T-helper 2 cell treated with Interferon-gamma antibody and Interleukin-4, amounts not matched to agents 5 μg/mL and 100 μg/mL, for 36 hours (primary cell): ENCODE data around the gene BPI.
"Not testable (repeated sequence)": the region's sequence is repeated elsewhere in the genome, so short reads cannot be mapped to it uniquely, and the experiment has no call there.

Source experiments
- DNase-seq: peaks from one replicate; pipeline ENCODE4 v3.0.0; 2021; ENCODE audit warnings: low spot score
- H3K27ac Mint-ChIP-seq: one replicate; pipeline ENCODE4 v1.8.0; 2021; ENCODE audit warnings: mild to moderate bottlenecking, mixed read lengths
- H3K27me3 Mint-ChIP-seq: one replicate; pipeline ENCODE4 v1.8.0; 2021; ENCODE audit warnings: low read depth, mixed read lengths
- H3K36me3 Mint-ChIP-seq: one replicate; pipeline ENCODE4 v1.8.0; 2021; ENCODE audit warnings: low read depth, mixed read lengths
- H3K4me1 Mint-ChIP-seq: one replicate; pipeline ENCODE4 v1.8.0; 2021; ENCODE audit warnings: low read depth, mixed read lengths
- H3K4me3 Mint-ChIP-seq: one replicate; pipeline ENCODE4 v1.8.0; 2022; ENCODE audit warnings: mild to moderate bottlenecking, moderate library complexity, mixed read lengths
- H3K9me3 Mint-ChIP-seq: one replicate; pipeline ENCODE4 v1.8.0; 2021; ENCODE audit warnings: mixed read lengths

BPI gene

GRCh38 chr20:38321959-38322598 lies 18.1 kb downstream of the BPI start:
- DNase-seq: no peak
- H3K4me1 Mint-ChIP-seq: no peaks in the 10 kb centered on the region
- H3K36me3 Mint-ChIP-seq: no peaks in the 10 kb centered on the region
- no peak overlapping the region for H3K4me3 Mint-ChIP-seq
- no peak overlapping the region for H3K27ac Mint-ChIP-seq
- H3K27me3 Mint-ChIP-seq: peaks cover 12% of the 10 kb centered on the region
- H3K9me3 Mint-ChIP-seq: no peaks in the 10 kb centered on the region

- H3K4me3 Mint-ChIP-seq: no peak overlapping the region
- DNase-seq: no peak
- H3K27ac Mint-ChIP-seq: no peak overlapping the region
- no peaks in the 10 kb centered on the region for H3K36me3 Mint-ChIP-seq
- H3K9me3 Mint-ChIP-seq: no peaks in the 10 kb centered on the region
- H3K4me1 Mint-ChIP-seq: no peaks in the 10 kb centered on the region
- peaks cover 12% of the 10 kb centered on the region for H3K27me3 Mint-ChIP-seq
Measured at GRCh38 chr20:38324159-38324558, 20.2 kb downstream of the BPI start.

GRCh38 chr20:38325167-38325566 lies 21.2 kb downstream of the BPI start:
- Mint-ChIP-seq H3K36me3 (no peaks in the 10 kb centered on the region), H3K4me1 (no peaks in the 10 kb centered on the region), H3K27me3 (peaks cover 10% of the 10 kb centered on the region), H3K9me3 (no peaks in the 10 kb centered on the region), H3K27ac (no peak overlapping the region), H3K4me3 (no peak overlapping the region)
- no peak for DNase-seq

- no peak for DNase-seq
- Mint-ChIP-seq H3K9me3 (no peaks in the 10 kb centered on the region), H3K27me3 (peaks cover 6% of the 10 kb centered on the region), H3K36me3 (no peaks in the 10 kb centered on the region), H3K27ac (no peak overlapping the region), H3K4me1 (no peaks in the 10 kb centered on the region), H3K4me3 (no peak overlapping the region)
Measured at GRCh38 chr20:38325905-38326304, 21.9 kb downstream of the BPI start.

GRCh38 chr20:38326309-38326708 lies 22.4 kb downstream of the BPI start:
- no peaks in the 10 kb centered on the region for H3K9me3 Mint-ChIP-seq
- H3K27ac Mint-ChIP-seq: no peak overlapping the region
- peaks cover 5% of the 10 kb centered on the region for H3K27me3 Mint-ChIP-seq
- H3K36me3 Mint-ChIP-seq: no peaks in the 10 kb centered on the region
- DNase-seq: no peak
- no peaks in the 10 kb centered on the region for H3K4me1 Mint-ChIP-seq
- H3K4me3 Mint-ChIP-seq: no peak overlapping the region

- no peaks in the 10 kb centered on the region for H3K4me1 Mint-ChIP-seq
- no peak for DNase-seq
- H3K9me3 Mint-ChIP-seq: no peaks in the 10 kb centered on the region
- H3K36me3 Mint-ChIP-seq: no peaks in the 10 kb centered on the region
- no peak overlapping the region for H3K4me3 Mint-ChIP-seq
- H3K27ac Mint-ChIP-seq: no peak overlapping the region
- H3K27me3 Mint-ChIP-seq: peaks cover 3% of the 10 kb centered on the region
Measured at GRCh38 chr20:38330638-38331037, 26.7 kb downstream of the BPI start.

- H3K27ac Mint-ChIP-seq: no peak overlapping the region
- H3K27me3 Mint-ChIP-seq: peaks cover 3% of the 10 kb centered on the region
- H3K36me3 Mint-ChIP-seq: no peaks in the 10 kb centered on the region
- DNase-seq: no peak
- H3K4me3 Mint-ChIP-seq: no peak overlapping the region
- no peaks in the 10 kb centered on the region for H3K9me3 Mint-ChIP-seq
- H3K4me1 Mint-ChIP-seq: no peaks in the 10 kb centered on the region
Measured at GRCh38 chr20:38331245-38331644, 27.3 kb downstream of the BPI start.

GRCh38 chr20:38331814-38332213 lies 27.9 kb downstream of the BPI start:
- Mint-ChIP-seq H3K4me1 (no peaks in the 10 kb centered on the region), H3K36me3 (no peaks in the 10 kb centered on the region), H3K27me3 (peaks cover 3% of the 10 kb centered on the region), H3K27ac (no peak overlapping the region), H3K9me3 (no peaks in the 10 kb centered on the region), H3K4me3 (no peak overlapping the region)
- no peak for DNase-seq

GRCh38 chr20:38334016-38334415 lies 30.1 kb downstream of the BPI start:
- peaks cover 9% of the 10 kb centered on the region for H3K9me3 Mint-ChIP-seq
- H3K27ac Mint-ChIP-seq: no peak overlapping the region
- H3K4me1 Mint-ChIP-seq: no peaks in the 10 kb centered on the region
- no peak for DNase-seq
- H3K36me3 Mint-ChIP-seq: no peaks in the 10 kb centered on the region
- peaks cover 3% of the 10 kb centered on the region for H3K27me3 Mint-ChIP-seq
- no peak overlapping the region for H3K4me3 Mint-ChIP-seq

- Mint-ChIP-seq H3K27ac (no peak overlapping the region), H3K4me1 (no peaks in the 10 kb centered on the region), H3K9me3 (peaks cover 9% of the 10 kb centered on the region), H3K36me3 (no peaks in the 10 kb centered on the region), H3K27me3 (peaks cover 2% of the 10 kb centered on the region), H3K4me3 (no peak overlapping the region)
- DNase-seq: no peak
Measured at GRCh38 chr20:38336726-38337125, 32.8 kb downstream of the BPI start.

GRCh38 chr20:38337561-38338140 lies 33.7 kb downstream of the BPI start:
- Mint-ChIP-seq H3K27me3 (no peaks in the 10 kb centered on the region), H3K4me1 (no peaks in the 10 kb centered on the region), H3K9me3 (peaks cover 9% of the 10 kb centered on the region), H3K4me3 (no peak overlapping the region), H3K36me3 (no peaks in the 10 kb centered on the region), H3K27ac (no peak overlapping the region)
- no peak for DNase-seq

- no peak for DNase-seq
- Mint-ChIP-seq H3K9me3 (peaks cover 9% of the 10 kb centered on the region), H3K27ac (no peak overlapping the region), H3K4me3 (no peak overlapping the region), H3K4me1 (no peaks in the 10 kb centered on the region), H3K27me3 (no peaks in the 10 kb centered on the region), H3K36me3 (no peaks in the 10 kb centered on the region)
Measured at GRCh38 chr20:38338849-38339520, 35.0 kb downstream of the BPI start.

- not testable (repeated sequence) for H3K27ac Mint-ChIP-seq, H3K4me1 Mint-ChIP-seq, H3K27me3 Mint-ChIP-seq, H3K9me3 Mint-ChIP-seq, H3K36me3 Mint-ChIP-seq, DNase-seq, H3K4me3 Mint-ChIP-seq
Measured at GRCh38 chr20:38339521-38339896, 35.6 kb downstream of the BPI start.

- Mint-ChIP-seq H3K4me3 (no peak overlapping the region), H3K27ac (no peak overlapping the region), H3K36me3 (no peaks in the 10 kb centered on the region), H3K27me3 (no peaks in the 10 kb centered on the region), H3K9me3 (peaks cover 9% of the 10 kb centered on the region), H3K4me1 (no peaks in the 10 kb centered on the region)
- no peak for DNase-seq
Measured at GRCh38 chr20:38339997-38340396, 36.0 kb downstream of the BPI start.
